ENCODE measurements around the gene CD300LF. TPM values are rescaled to one million over a fixed set of nuclear protein-coding genes. Genes with fewer than 3 reads are reported as not detected.

CD300LF gene
- total and polyA plus RNA-seq, 2 experiments from 2014 or later: not detected

DNA sequence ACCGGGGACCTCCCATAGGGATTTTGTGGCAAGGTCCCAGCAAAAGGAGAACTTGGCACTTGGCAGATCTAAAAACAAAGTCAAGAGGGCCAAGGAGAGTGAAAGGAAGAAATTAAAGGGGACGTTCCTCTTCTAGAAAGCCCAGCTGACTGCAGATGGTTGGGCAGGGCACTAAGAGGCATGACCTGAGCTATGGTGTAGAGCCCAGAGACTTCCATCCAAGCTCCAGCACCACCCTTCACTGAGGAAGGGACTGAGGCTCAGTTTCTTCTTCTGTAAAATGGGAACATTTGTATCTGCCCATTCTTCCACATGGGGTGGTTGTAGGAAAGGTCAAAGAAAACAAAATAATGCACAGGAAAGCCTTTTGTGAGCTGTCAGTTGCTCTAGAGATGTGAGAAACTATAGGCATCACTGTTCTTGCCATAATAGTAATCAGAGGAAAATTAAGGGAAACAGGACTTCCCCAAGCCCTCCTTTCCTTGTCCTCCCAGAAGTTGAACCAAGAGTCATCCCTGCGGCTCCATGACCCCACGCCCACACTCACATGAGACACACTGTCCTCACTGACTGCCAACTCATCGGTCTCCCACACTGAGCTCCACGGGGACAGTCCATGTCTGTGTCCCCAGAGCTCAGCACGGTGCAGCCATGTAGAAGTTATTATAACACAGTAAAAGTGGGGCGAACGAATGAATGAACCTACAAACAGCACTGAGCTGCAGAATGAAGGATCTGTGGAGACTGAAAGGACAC lies 10.4 kb downstream of the CD300LF start:
- no peaks in the 10 kb centered on the region for H3K4me1 Mint-ChIP-seq
- Histone ChIP-seq H3K4me1 (ENCODE audit: insufficient read depth) (no peaks in the 10 kb centered on the region), H4K20me1 (replicated peaks; ENCODE audit: insufficient read depth) (no peaks in the 10 kb centered on the region), H3K27ac (ENCODE audit: low read depth) (no peak overlapping the region), H3K79me2 (replicated peaks; ENCODE audit: insufficient read depth) (no peaks in the 10 kb centered on the region), H3K36me3 (ENCODE audit: insufficient read depth) (no peaks in the 10 kb centered on the region), H3K4me3 (no peak overlapping the region), H3K9me2 (ENCODE audit: insufficient read depth) (0 out of 2 replicates have a peak, but pooled peaks cover 7% of the 10 kb centered on the region), H3K4me2 (no peak overlapping the region), H3F3A (replicated peaks; ENCODE audit: low read depth) (no peaks in the 10 kb centered on the region), H2AFZ (no peak overlapping the region), H3K27me3 (ENCODE audit: insufficient read depth) (no peaks in the 10 kb centered on the region)
- no peak overlapping the region for H3K27ac Mint-ChIP-seq
- H3K36me3 Mint-ChIP-seq (ENCODE audit: low read depth): no peaks in the 10 kb centered on the region
- DNase-seq (ENCODE audit: low spot score) (no peak), ATAC-seq (no peak)
- TF ChIP-seq STAT1 (IDR thresholded peaks at IDR 0.05; ENCODE audit: unreplicated experiment) (no peak), JUNB (IDR thresholded peaks at IDR 0.05; ENCODE audit: unreplicated experiment) (no peak), NANOG (IDR thresholded peaks at IDR 0.05; ENCODE audit: borderline replicate concordance) (no peak), ZNF331 (CRISPR knock-in tag; IDR thresholded peaks at IDR 0.05; ENCODE audit: low read depth) (no peak), CREB1 (CRISPR knock-in tag; IDR thresholded peaks at IDR 0.05; ENCODE audit: low read depth) (no peak)
- TF ChIP-seq, protein P1, sequence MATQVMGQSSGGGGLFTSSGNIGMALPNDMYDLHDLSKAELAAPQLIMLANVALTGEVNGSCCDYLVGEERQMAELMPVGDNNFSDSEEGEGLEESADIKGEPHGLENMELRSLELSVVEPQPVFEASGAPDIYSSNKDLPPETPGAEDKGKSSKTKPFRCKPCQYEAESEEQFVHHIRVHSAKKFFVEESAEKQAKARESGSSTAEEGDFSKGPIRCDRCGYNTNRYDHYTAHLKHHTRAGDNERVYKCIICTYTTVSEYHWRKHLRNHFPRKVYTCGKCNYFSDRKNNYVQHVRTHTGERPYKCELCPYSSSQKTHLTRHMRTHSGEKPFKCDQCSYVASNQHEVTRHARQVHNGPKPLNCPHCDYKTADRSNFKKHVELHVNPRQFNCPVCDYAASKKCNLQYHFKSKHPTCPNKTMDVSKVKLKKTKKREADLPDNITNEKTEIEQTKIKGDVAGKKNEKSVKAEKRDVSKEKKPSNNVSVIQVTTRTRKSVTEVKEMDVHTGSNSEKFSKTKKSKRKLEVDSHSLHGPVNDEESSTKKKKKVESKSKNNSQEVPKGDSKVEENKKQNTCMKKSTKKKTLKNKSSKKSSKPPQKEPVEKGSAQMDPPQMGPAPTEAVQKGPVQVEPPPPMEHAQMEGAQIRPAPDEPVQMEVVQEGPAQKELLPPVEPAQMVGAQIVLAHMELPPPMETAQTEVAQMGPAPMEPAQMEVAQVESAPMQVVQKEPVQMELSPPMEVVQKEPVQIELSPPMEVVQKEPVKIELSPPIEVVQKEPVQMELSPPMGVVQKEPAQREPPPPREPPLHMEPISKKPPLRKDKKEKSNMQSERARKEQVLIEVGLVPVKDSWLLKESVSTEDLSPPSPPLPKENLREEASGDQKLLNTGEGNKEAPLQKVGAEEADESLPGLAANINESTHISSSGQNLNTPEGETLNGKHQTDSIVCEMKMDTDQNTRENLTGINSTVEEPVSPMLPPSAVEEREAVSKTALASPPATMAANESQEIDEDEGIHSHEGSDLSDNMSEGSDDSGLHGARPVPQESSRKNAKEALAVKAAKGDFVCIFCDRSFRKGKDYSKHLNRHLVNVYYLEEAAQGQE (IDR thresholded peaks at IDR 0.05; ENCODE audit: unreplicated experiment): no peak
- TF ChIP-seq, protein P2, sequence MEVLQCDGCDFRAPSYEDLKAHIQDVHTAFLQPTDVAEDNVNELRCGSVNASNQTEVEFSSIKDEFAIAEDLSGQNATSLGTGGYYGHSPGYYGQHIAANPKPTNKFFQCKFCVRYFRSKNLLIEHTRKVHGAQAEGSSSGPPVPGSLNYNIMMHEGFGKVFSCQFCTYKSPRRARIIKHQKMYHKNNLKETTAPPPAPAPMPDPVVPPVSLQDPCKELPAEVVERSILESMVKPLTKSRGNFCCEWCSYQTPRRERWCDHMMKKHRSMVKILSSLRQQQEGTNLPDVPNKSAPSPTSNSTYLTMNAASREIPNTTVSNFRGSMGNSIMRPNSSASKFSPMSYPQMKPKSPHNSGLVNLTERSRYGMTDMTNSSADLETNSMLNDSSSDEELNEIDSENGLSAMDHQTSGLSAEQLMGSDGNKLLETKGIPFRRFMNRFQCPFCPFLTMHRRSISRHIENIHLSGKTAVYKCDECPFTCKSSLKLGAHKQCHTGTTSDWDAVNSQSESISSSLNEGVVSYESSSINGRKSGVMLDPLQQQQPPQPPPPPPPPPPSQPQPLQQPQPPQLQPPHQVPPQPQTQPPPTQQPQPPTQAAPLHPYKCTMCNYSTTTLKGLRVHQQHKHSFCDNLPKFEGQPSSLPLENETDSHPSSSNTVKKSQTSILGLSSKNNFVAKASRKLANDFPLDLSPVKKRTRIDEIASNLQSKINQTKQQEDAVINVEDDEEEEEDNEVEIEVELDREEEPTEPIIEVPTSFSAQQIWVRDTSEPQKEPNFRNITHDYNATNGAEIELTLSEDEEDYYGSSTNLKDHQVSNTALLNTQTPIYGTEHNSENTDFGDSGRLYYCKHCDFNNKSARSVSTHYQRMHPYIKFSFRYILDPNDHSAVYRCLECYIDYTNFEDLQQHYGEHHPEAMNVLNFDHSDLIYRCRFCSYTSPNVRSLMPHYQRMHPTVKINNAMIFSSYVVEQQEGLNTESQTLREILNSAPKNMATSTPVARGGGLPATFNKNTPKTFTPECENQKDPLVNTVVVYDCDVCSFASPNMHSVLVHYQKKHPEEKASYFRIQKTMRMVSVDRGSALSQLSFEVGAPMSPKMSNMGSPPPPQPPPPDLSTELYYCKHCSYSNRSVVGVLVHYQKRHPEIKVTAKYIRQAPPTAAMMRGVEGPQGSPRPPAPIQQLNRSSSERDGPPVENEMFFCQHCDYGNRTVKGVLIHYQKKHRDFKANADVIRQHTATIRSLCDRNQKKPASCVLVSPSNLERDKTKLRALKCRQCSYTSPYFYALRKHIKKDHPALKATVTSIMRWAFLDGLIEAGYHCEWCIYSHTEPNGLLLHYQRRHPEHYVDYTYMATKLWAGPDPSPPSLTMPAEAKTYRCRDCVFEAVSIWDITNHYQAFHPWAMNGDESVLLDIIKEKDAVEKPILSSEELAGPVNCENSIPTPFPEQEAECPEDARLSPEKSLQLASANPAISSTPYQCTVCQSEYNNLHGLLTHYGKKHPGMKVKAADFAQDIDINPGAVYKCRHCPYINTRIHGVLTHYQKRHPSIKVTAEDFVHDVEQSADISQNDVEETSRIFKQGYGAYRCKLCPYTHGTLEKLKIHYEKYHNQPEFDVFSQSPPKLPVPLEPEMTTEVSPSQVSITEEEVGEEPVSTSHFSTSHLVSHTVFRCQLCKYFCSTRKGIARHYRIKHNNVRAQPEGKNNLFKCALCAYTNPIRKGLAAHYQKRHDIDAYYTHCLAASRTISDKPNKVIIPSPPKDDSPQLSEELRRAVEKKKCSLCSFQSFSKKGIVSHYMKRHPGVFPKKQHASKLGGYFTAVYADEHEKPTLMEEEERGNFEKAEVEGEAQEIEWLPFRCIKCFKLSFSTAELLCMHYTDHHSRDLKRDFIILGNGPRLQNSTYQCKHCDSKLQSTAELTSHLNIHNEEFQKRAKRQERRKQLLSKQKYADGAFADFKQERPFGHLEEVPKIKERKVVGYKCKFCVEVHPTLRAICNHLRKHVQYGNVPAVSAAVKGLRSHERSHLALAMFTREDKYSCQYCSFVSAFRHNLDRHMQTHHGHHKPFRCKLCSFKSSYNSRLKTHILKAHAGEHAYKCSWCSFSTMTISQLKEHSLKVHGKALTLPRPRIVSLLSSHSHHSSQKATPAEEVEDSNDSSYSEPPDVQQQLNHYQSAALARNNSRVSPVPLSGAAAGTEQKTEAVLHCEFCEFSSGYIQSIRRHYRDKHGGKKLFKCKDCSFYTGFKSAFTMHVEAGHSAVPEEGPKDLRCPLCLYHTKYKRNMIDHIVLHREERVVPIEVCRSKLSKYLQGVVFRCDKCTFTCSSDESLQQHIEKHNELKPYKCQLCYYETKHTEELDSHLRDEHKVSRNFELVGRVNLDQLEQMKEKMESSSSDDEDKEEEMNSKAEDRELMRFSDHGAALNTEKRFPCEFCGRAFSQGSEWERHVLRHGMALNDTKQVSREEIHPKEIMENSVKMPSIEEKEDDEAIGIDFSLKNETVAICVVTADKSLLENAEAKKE (CRISPR knock-in tag; IDR thresholded peaks at IDR 0.05): no peak
- TF ChIP-seq, protein P3, sequence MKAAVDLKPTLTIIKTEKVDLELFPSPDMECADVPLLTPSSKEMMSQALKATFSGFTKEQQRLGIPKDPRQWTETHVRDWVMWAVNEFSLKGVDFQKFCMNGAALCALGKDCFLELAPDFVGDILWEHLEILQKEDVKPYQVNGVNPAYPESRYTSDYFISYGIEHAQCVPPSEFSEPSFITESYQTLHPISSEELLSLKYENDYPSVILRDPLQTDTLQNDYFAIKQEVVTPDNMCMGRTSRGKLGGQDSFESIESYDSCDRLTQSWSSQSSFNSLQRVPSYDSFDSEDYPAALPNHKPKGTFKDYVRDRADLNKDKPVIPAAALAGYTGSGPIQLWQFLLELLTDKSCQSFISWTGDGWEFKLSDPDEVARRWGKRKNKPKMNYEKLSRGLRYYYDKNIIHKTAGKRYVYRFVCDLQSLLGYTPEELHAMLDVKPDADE (IDR thresholded peaks at IDR 0.05): no peak
- no peak overlapping the region; the same call in 2 of the 3 replicates for H3K4me3 Mint-ChIP-seq
- H3K27me3 Mint-ChIP-seq (ENCODE audit: insufficient read depth, low read depth, poor library complexity): peaks cover 10% of the 10 kb centered on the region
- H3K9me3 Mint-ChIP-seq: no peaks in the 10 kb centered on the region

All from GM23338 (cell line).